ENCODE measurements around the gene GFAP. TPM values are rescaled to one million over a fixed set of nuclear protein-coding genes. Genes with fewer than 3 reads are reported as not detected.

The GFAP gene
- polyA plus RNA-seq, 3 donors = 0.03 to 0.33 (median 0.18) TPM

DNA sequence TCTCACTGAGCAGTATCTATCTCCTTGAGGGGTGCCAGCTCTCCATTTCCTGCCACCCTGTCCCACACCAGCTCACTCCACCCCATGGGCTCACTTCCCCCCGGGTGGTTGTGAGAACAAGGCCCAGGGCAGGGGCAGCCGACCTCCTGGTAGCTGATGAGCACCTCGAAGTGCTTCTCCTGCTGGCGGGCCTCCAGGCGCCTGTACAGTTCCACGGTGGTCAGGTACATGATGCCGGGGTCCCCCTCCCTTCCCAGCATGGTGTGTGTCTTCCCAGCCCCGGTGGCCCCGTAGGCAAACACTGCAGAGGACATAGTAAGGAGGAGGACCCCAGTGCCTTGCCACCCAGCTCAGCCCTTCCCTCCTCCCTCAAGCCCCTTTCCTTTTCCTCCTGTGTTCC is 19.8 kb upstream of the GFAP start:
- H3K4me3 Mint-ChIP-seq = no peak overlapping the region
- no peaks in the 10 kb centered on the region for H4K20me1 ChIP-seq (ENCODE audit: insufficient read depth, low read length)
- H3K4me2 ChIP-seq (replicated peaks; ENCODE audit: extremely low read depth, low read length, poor library complexity, severe bottlenecking) = no peak overlapping the region
- no peak overlapping the region for H3K27ac Mint-ChIP-seq
- H3K4me1 Mint-ChIP-seq = no peaks in the 10 kb centered on the region
- TF ChIP-seq, protein P1, sequence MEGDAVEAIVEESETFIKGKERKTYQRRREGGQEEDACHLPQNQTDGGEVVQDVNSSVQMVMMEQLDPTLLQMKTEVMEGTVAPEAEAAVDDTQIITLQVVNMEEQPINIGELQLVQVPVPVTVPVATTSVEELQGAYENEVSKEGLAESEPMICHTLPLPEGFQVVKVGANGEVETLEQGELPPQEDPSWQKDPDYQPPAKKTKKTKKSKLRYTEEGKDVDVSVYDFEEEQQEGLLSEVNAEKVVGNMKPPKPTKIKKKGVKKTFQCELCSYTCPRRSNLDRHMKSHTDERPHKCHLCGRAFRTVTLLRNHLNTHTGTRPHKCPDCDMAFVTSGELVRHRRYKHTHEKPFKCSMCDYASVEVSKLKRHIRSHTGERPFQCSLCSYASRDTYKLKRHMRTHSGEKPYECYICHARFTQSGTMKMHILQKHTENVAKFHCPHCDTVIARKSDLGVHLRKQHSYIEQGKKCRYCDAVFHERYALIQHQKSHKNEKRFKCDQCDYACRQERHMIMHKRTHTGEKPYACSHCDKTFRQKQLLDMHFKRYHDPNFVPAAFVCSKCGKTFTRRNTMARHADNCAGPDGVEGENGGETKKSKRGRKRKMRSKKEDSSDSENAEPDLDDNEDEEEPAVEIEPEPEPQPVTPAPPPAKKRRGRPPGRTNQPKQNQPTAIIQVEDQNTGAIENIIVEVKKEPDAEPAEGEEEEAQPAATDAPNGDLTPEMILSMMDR (IDR thresholded peaks at IDR 0.05) = no peak
- H3K27me3 Mint-ChIP-seq (ENCODE audit: low read depth in 3 of 3) = no peaks in the 10 kb centered on the region
- DNase-seq = no peak
- peaks cover 58 to 81% of the 10 kb centered on the region in 2 donors for H3K36me3 Mint-ChIP-seq
- H3K79me2 ChIP-seq (ENCODE audit: insufficient read depth, low read length) = peaks cover 49% of the 10 kb centered on the region
- no peak overlapping the region for H2AFZ ChIP-seq (ENCODE audit: insufficient read depth, low read depth, low read length, poor library complexity, severe bottlenecking)
- no peak overlapping the region for H3K9ac ChIP-seq (ENCODE audit: insufficient read depth, low read length, poor library complexity, severe bottlenecking)
- WGBS (ENCODE audit: insufficient coverage) = 100% methylated on average over 4 of the region's 9 CpGs
- peaks cover 0 to 5% (median 2%) of the 10 kb centered on the region in 7 donors for H3K9me3 Mint-ChIP-seq
- H3K27me3 ChIP-seq (ENCODE audit: control insufficient read depth in 2 of 2, insufficient read depth in 2 of 2, low read length in 2 of 2) = no peaks in the 10 kb centered on the region
- peak overlapping the region in 1 of 2 donors; percentile 26 for H3K27ac ChIP-seq (ENCODE audit: low read depth in 1 of 2, low read length in 2 of 2)
- H3K9me3 ChIP-seq (replicated peaks in 1 of 2; ENCODE audit: control insufficient read depth in 1 of 2, insufficient read depth in 1 of 2, low read length in 2 of 2) = no peaks in the 10 kb centered on the region
- no peak overlapping the region for H3K4me3 ChIP-seq (replicated peaks in 1 of 3; ENCODE audit: low read depth in 2 of 3, low read length in 3 of 3)
- peaks cover 61 to 70% of the 10 kb centered on the region in 2 donors for H3K36me3 ChIP-seq (replicated peaks in 1 of 2; ENCODE audit: control insufficient read depth in 1 of 2, insufficient read depth in 2 of 2, low read length in 2 of 2)
- no peaks in the 10 kb centered on the region for H3K4me1 ChIP-seq (ENCODE audit: control insufficient read depth in 1 of 2, insufficient read depth in 2 of 2, low read length in 2 of 2)
- intact Hi-C loops (cut with micrococcal nuclease) = no loop called here

DNA sequence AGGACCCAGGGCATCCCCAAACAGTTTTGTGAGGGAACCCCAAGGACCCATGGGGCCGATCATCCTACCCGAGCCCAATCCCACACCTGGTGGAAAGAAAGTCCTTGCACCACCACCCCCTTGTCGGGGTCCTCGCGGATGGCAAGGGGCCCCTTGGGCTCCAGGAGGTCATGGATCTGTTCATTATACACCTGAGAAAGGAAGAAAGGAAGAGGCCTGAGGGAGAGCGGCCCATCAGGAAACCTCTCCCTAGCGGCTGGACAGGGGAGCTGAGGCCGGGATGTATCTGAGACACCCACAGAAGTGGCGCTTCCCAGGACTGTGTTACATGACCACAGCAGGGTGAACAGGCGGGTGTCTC is 19.4 kb upstream of the GFAP start:
- no peak overlapping the region for H3K9ac ChIP-seq (ENCODE audit: insufficient read depth, low read length, poor library complexity, severe bottlenecking)
- intact Hi-C loops (cut with micrococcal nuclease) = no loop called here
- no peaks in the 10 kb centered on the region for H3K4me1 ChIP-seq (ENCODE audit: control insufficient read depth in 1 of 2, insufficient read depth in 2 of 2, low read length in 2 of 2)
- H3K9me3 Mint-ChIP-seq = peaks cover 0 to 5% (median 2%) of the 10 kb centered on the region in 7 donors
- H3K36me3 Mint-ChIP-seq = peaks cover 62 to 83% of the 10 kb centered on the region in 2 donors
- peaks cover 45% of the 10 kb centered on the region for H3K79me2 ChIP-seq (ENCODE audit: insufficient read depth, low read length)
- peak overlapping the region in 3 of 7 donors; percentile 42 to 66 (median 54) for H3K27ac Mint-ChIP-seq
- no peak for DNase-seq
- no peaks in the 10 kb centered on the region for H3K27me3 ChIP-seq (ENCODE audit: control insufficient read depth in 2 of 2, insufficient read depth in 2 of 2, low read length in 2 of 2)
- no peaks in the 10 kb centered on the region for H3K4me1 Mint-ChIP-seq
- no peak overlapping the region for H3K4me2 ChIP-seq (replicated peaks; ENCODE audit: extremely low read depth, low read length, poor library complexity, severe bottlenecking)
- no peak overlapping the region for H3K4me3 ChIP-seq (replicated peaks in 1 of 3; ENCODE audit: low read depth in 2 of 3, low read length in 3 of 3)
- no peak overlapping the region for H3K4me3 Mint-ChIP-seq
- H4K20me1 ChIP-seq (ENCODE audit: insufficient read depth, low read length) = no peaks in the 10 kb centered on the region
- H3K27me3 Mint-ChIP-seq (ENCODE audit: low read depth in 3 of 3) = no peaks in the 10 kb centered on the region
- TF ChIP-seq, protein P1 (IDR thresholded peaks at IDR 0.05) = no peak
- 98% methylated on average over 5 of the region's 10 CpGs for WGBS (ENCODE audit: insufficient coverage)
- H3K9me3 ChIP-seq (replicated peaks in 1 of 2; ENCODE audit: control insufficient read depth in 1 of 2, insufficient read depth in 1 of 2, low read length in 2 of 2) = no peaks in the 10 kb centered on the region
- no peak overlapping the region for H2AFZ ChIP-seq (ENCODE audit: insufficient read depth, low read depth, low read length, poor library complexity, severe bottlenecking)
- no peak overlapping the region for H3K27ac ChIP-seq (ENCODE audit: low read depth in 1 of 2, low read length in 2 of 2)
- peaks cover 64 to 73% of the 10 kb centered on the region in 2 donors for H3K36me3 ChIP-seq (replicated peaks in 1 of 2; ENCODE audit: control insufficient read depth in 1 of 2, insufficient read depth in 2 of 2, low read length in 2 of 2)
